IMR-90 (cell line): ENCODE data around the gene CT47C1. TPM values are rescaled to one million over a fixed set of nuclear protein-coding genes. Genes with fewer than 3 reads are reported as not detected.
A peak's percentile ranks its signal among the peaks of the same experiment; 100 is the strongest.

ENCODE experiments used
- ATAC-seq: fragments of 200-7000 bp; cut with Tn5 transposase; 2 replicates; pipeline ENCODE4 v1.9.1; 2020; ENCODE audit warnings: low read depth, mild to moderate bottlenecking, moderate library complexity
- BruUV-seq: library from RNA; stranded (reverse); fragments of 400-500 nt; replicated peaks from 2 replicates; lab custom pipeline; 2021; lab: Mats Ljungman, UMichigan
- CTCF ChIA-PET: fragments of 300-600 bp; formaldehyde crosslinking; extraction: SDS; loops from one replicate; lab custom pipeline; 2021; ENCODE audit warnings: antibody characterized with exemption; lab: Yijun Ruan, JAX
- POLR2A ChIA-PET: fragments of 300-600 bp; sonication (Branson Sonifier 250); formaldehyde crosslinking; loops from one replicate; lab custom pipeline; 2022; ENCODE audit warnings: antibody characterized with exemption; ENCODE audit not compliant: unreplicated experiment; lab: Charles Lee
- DNase-seq: peaks from one replicate; pipeline ENCODE4 v3.0.0; 2013
- H2AFZ ChIP-seq: replicated peaks from 2 replicates; pipeline ENCODE3; 2013; ENCODE audit warnings: low read length, mild to moderate bottlenecking; ENCODE audit not compliant: poor library complexity
- H2AK5ac ChIP-seq: 2 replicates; pipeline ENCODE4 v1.6.1; 2013; ENCODE audit warnings: low read depth, low read length, inconsistent platforms
- H2AK9ac ChIP-seq: replicated peaks from 2 replicates; pipeline ENCODE3; 2013; ENCODE audit warnings: mild to moderate bottlenecking, low read depth, low read length, moderate library complexity; ENCODE audit not compliant: poor library complexity
- H2BK120ac ChIP-seq: 2 replicates; pipeline ENCODE4 v1.6.1; 2013; ENCODE audit warnings: low read depth, low read length, inconsistent platforms
- H2BK15ac ChIP-seq: 3 replicates; pipeline ENCODE4 v1.6.1; 2013; ENCODE audit warnings: low read depth, low read length, inconsistent platforms
- H2BK20ac ChIP-seq: 2 replicates; pipeline ENCODE4 v1.6.1; 2013; ENCODE audit warnings: low read depth, mild to moderate bottlenecking, inconsistent platforms, low read length, moderate library complexity
- H2BK5ac ChIP-seq: 2 replicates; pipeline ENCODE4 v1.6.1; 2013; ENCODE audit warnings: mild to moderate bottlenecking, low read depth, low read length, inconsistent platforms; ENCODE audit not compliant: poor library complexity, severe bottlenecking
- H3K14ac ChIP-seq: replicated peaks from 2 replicates; pipeline ENCODE4 v1.6.1; 2013; ENCODE audit warnings: low read depth, low read length, inconsistent platforms
- H3K18ac ChIP-seq: 2 replicates; pipeline ENCODE4 v1.6.1; 2013; ENCODE audit warnings: low read depth, low read length, control low read depth
- H3K23ac ChIP-seq: 2 replicates; pipeline ENCODE4 v1.6.1; 2013; ENCODE audit warnings: low read depth, low read length, inconsistent platforms
- H3K27ac ChIP-seq: 2 replicates; pipeline ENCODE4 v1.5.1; 2013; ENCODE audit warnings: mild to moderate bottlenecking, control low read depth, low read length; ENCODE audit not compliant: insufficient read depth
- H3K27me3 ChIP-seq: 2 replicates; pipeline ENCODE4 v1.6.1; 2013; ENCODE audit warnings: low read length; ENCODE audit not compliant: control insufficient read depth, insufficient read depth
- H3K36me3 ChIP-seq: 2 replicates; pipeline ENCODE4 v1.6.1; 2013; ENCODE audit warnings: low read length, mixed read lengths; ENCODE audit not compliant: control insufficient read depth, insufficient read depth
- H3K4ac ChIP-seq: 2 replicates; pipeline ENCODE4 v1.6.1; 2013; ENCODE audit warnings: low read depth, low read length, inconsistent platforms
- H3K4me1 ChIP-seq: 2 replicates; pipeline ENCODE4 v1.6.1; 2013; ENCODE audit warnings: low read length, mixed read lengths; ENCODE audit not compliant: control insufficient read depth, insufficient read depth
- H3K4me2 ChIP-seq: 2 replicates; pipeline ENCODE4 v1.6.1; 2013; ENCODE audit warnings: low read depth, mild to moderate bottlenecking, control low read depth, low read length, moderate library complexity
- H3K4me3 ChIP-seq: 2 replicates; pipeline ENCODE4 v1.5.1; 2013; ENCODE audit warnings: low read depth, mild to moderate bottlenecking, control low read depth, low read length, moderate library complexity; ENCODE audit not compliant: insufficient read depth
- H3K56ac ChIP-seq: 2 replicates; pipeline ENCODE4 v1.6.1; 2013; ENCODE audit warnings: low read length, inconsistent platforms; ENCODE audit not compliant: insufficient read depth; ENCODE audit errors: extremely low read depth
- H3K79me1 ChIP-seq, 2 experiments: 2 replicates each; pipeline ENCODE4 v1.6.1; 2013; ENCODE audit warnings: low read length in 2 of 2, inconsistent platforms in 1 of 2, low read depth in 1 of 2
- H3K9ac ChIP-seq: 2 replicates; pipeline ENCODE4 v1.6.1; 2013; ENCODE audit warnings: low read depth, low read length, control low read depth
- H3K9me1 ChIP-seq: 2 replicates; pipeline ENCODE4 v1.6.1; 2013; ENCODE audit warnings: low read length, inconsistent platforms; ENCODE audit not compliant: insufficient read depth
- H3K9me3 ChIP-seq: 2 replicates; pipeline ENCODE4 v1.6.1; 2013; ENCODE audit warnings: low read length; ENCODE audit not compliant: control insufficient read depth, insufficient read depth
- H4K20me1 ChIP-seq: 2 replicates; pipeline ENCODE4 v1.6.1; 2013; ENCODE audit warnings: low read length, inconsistent platforms; ENCODE audit not compliant: insufficient read depth
- H4K5ac ChIP-seq: 2 replicates; pipeline ENCODE4 v1.6.1; 2013; ENCODE audit warnings: mild to moderate bottlenecking, low read depth, low read length, control low read depth
- H4K8ac ChIP-seq, 2 experiments: 2 replicates each; pipeline ENCODE4 v1.6.1; 2013; ENCODE audit warnings: low read depth in 2 of 2, low read length in 2 of 2, control low read depth in 1 of 2, inconsistent platforms in 1 of 2
- H4K91ac ChIP-seq: 2 replicates; pipeline ENCODE4 v1.6.1; 2013; ENCODE audit warnings: low read depth, low read length, inconsistent platforms; ENCODE audit not compliant: insufficient read depth
- FOS ChIP-seq: fragments of 150-350 bp; IDR thresholded peaks from 2 replicates; pipeline ENCODE4 v1.6.1; 2016; ENCODE audit warnings: low read depth, low read length
- MXI1 ChIP-seq: IDR thresholded peaks from 2 replicates; pipeline ENCODE4 v1.6.1; 2012; ENCODE audit warnings: low read depth, mild to moderate bottlenecking, low read length, moderate library complexity, borderline replicate concordance
- NFE2L2 ChIP-seq: fragments of 150-350 bp; IDR thresholded peaks from 2 replicates; pipeline ENCODE4 v1.6.1; 2016; ENCODE audit warnings: low read depth, mild to moderate bottlenecking, low read length
- RAD21 ChIP-seq: IDR thresholded peaks from 2 replicates; pipeline ENCODE4 v1.6.1; 2012; ENCODE audit warnings: low read length, improper control_type of control experiment
- RCOR1 ChIP-seq: IDR thresholded peaks from 2 replicates; pipeline ENCODE4 v1.6.1; 2012; ENCODE audit warnings: mild to moderate bottlenecking, low read length, improper control_type of control experiment; ENCODE audit not compliant: insufficient replicate concordance
- RFX5 ChIP-seq: IDR thresholded peaks from 2 replicates; pipeline ENCODE4 v1.8.0; 2012; ENCODE audit warnings: low read depth, mild to moderate bottlenecking, low read length, moderate library complexity
- SMC3 ChIP-seq: fragments of 150-350 bp; IDR thresholded peaks from 2 replicates; pipeline ENCODE4 v1.6.1; 2016; ENCODE audit warnings: low read depth, mild to moderate bottlenecking, antibody characterized with exemption, low read length, moderate library complexity
- WGBS, 2 experiments: methylation state at CpG; one replicate each; pipeline versions ENCODE4 v1.1.5 to v1.1.7; 2013; ENCODE audit warnings: missing lambda C conversion rate in 2 of 2; ENCODE audit not compliant: insufficient read length in 1 of 2; ENCODE audit errors: extremely low coverage in 2 of 2; 5-methylcytosine and 5-hydroxymethylcytosine counted together
- dilution Hi-C: fragments of 300-500 bp; cut with HindIII; formaldehyde crosslinking; loops from one replicate; pipeline ENCODE4 v1.14.3; 2018; ENCODE audit warnings: low sequenced_read_pairs; ENCODE audit not compliant: unreplicated experiment
- in situ Hi-C: fragments of 300-500 bp; cut with MboI; formaldehyde crosslinking; loops from 3 replicates; pipeline ENCODE4 v1.14.3; 2019; ENCODE audit warnings: low sequenced_read_pairs, inconsistent platforms, mixed read lengths
- intact Hi-C: fragments of 100-400 bp; cut with micrococcal nuclease; formaldehyde crosslinking; loops from 2 replicates; pipeline ENCODE4 v1.10.0; 2022
- polyA plus RNA-seq, 3 experiments: library from polyadenylated mRNA; depleted of rRNA; stranded (reverse); fragments of >200 nt; gene quantifications; 2 replicates each; pipeline ENCODE4 v1.2.3, GENCODE V29; 2012; ENCODE audit warnings: low replicate concordance in 1 of 3
- total RNA-seq: library from RNA; depleted of rRNA; stranded (reverse); fragments of >200 nt; gene quantifications from 2 replicates; pipeline ENCODE4 v1.2.3, GENCODE V29; 2012
- TF ChIP-seq, protein P1 (sequence below): fragments of 150-350 bp; IDR thresholded peaks from 2 replicates; pipeline ENCODE4 v1.6.1; 2016; ENCODE audit warnings: low read depth, mild to moderate bottlenecking, low read length, moderate library complexity, borderline replicate concordance
- TF ChIP-seq, protein P2 (sequence below): fragments of 150-350 bp; IDR thresholded peaks from 2 replicates; pipeline ENCODE4 v1.6.1; 2017; ENCODE audit warnings: mild to moderate bottlenecking, antibody characterized with exemption, low read length, low read depth
- TF ChIP-seq, protein P3 (sequence below): conservative IDR thresholded peaks from 2 replicates; pipeline ENCODE4 v1.5.1; 2012; ENCODE audit warnings: mild to moderate bottlenecking, low read depth, low read length, improper control_type of control experiment

CT47C1 gene
- total and polyA plus RNA-seq, 2 of the 4 experiments (the other 2 are of a cell fraction): not detected

DNA sequence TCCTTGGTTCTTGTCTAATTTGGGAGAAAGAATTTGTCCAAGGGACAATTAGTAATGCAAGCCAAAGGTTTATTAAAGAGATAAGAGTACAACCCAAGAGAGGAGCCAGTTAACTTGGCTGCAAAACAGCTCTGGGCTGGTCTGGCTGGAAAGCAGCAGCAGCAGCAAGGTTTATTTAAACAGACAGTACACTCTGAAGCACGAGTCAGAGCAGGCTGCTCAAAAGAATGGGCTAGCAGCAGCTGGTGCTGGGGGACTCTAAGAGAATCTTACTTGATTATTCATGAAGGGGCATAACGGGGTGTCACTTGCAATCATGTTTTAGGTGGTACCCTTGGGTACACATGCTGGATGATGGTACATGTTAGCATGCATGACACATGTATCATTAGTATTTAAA is 17.1 kb upstream of the CT47C1 start:
- Histone ChIP-seq H3K4ac (no peak overlapping the region), H3K23ac (no peak overlapping the region), H2BK5ac (no peak overlapping the region), H3K27me3 (no peaks in the 10 kb centered on the region), H3K14ac (no peak overlapping the region), H3K36me3 (no peaks in the 10 kb centered on the region), H4K20me1 (no peaks in the 10 kb centered on the region), H2AK9ac (no peak overlapping the region), H2BK120ac (no peak overlapping the region), H3K56ac (no peak overlapping the region), H2BK15ac (no peak overlapping the region), H2AK5ac (no peak overlapping the region), H3K9me1 (no peaks in the 10 kb centered on the region), H3K4me3 (no peak overlapping the region), H2AFZ (no peak overlapping the region), H3K9me3 (no peaks in the 10 kb centered on the region), H4K91ac (no peak overlapping the region), H3K79me1 (no peaks in the 10 kb centered on the region), H3K4me2 (no peak overlapping the region), H3K18ac (no peak overlapping the region), H3K9ac (no peak overlapping the region), H4K5ac (no peak overlapping the region), H3K4me1 (no peaks in the 10 kb centered on the region), H2BK20ac (no peak overlapping the region), H4K8ac (no peak overlapping the region), H3K27ac (no peak overlapping the region)
- 9% methylated on average over 1 of the region's 2 CpGs; no CpG with 5 or more reads in 1 of the 2 experiments for WGBS, 2 experiments
- TF ChIP-seq RCOR1 (no peak), RAD21 (no peak), SMC3 (no peak), NFE2L2 (no peak), MXI1 (no peak), RFX5 (no peak), FOS (no peak)
- TF ChIP-seq, protein P1, sequence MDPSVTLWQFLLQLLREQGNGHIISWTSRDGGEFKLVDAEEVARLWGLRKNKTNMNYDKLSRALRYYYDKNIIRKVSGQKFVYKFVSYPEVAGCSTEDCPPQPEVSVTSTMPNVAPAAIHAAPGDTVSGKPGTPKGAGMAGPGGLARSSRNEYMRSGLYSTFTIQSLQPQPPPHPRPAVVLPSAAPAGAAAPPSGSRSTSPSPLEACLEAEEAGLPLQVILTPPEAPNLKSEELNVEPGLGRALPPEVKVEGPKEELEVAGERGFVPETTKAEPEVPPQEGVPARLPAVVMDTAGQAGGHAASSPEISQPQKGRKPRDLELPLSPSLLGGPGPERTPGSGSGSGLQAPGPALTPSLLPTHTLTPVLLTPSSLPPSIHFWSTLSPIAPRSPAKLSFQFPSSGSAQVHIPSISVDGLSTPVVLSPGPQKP: no peak
- TF ChIP-seq, protein P2, sequence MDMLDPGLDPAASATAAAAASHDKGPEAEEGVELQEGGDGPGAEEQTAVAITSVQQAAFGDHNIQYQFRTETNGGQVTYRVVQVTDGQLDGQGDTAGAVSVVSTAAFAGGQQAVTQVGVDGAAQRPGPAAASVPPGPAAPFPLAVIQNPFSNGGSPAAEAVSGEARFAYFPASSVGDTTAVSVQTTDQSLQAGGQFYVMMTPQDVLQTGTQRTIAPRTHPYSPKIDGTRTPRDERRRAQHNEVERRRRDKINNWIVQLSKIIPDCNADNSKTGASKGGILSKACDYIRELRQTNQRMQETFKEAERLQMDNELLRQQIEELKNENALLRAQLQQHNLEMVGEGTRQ: no peak
- TF ChIP-seq, protein P3, sequence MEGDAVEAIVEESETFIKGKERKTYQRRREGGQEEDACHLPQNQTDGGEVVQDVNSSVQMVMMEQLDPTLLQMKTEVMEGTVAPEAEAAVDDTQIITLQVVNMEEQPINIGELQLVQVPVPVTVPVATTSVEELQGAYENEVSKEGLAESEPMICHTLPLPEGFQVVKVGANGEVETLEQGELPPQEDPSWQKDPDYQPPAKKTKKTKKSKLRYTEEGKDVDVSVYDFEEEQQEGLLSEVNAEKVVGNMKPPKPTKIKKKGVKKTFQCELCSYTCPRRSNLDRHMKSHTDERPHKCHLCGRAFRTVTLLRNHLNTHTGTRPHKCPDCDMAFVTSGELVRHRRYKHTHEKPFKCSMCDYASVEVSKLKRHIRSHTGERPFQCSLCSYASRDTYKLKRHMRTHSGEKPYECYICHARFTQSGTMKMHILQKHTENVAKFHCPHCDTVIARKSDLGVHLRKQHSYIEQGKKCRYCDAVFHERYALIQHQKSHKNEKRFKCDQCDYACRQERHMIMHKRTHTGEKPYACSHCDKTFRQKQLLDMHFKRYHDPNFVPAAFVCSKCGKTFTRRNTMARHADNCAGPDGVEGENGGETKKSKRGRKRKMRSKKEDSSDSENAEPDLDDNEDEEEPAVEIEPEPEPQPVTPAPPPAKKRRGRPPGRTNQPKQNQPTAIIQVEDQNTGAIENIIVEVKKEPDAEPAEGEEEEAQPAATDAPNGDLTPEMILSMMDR: no peak
- ATAC-seq: 0 out of 2 replicates have a peak, but pooled peaks have one; percentile 29
- ChIA-PET CTCF (no interaction called here), POLR2A (no interaction called here)
- intact Hi-C loops (no loop called here), in situ Hi-C loops (no loop called here), dilution Hi-C loops (no loop called here)
- peak; percentile 4 for DNase-seq
- BruUV-seq: no TSS peak
